ENCODE data around the gene MBD6. TPM values are rescaled to one million over a fixed set of nuclear protein-coding genes. Genes with fewer than 3 reads are reported as not detected.

MBD6 gene
- polyA plus RNA-seq, 2 of the 4 experiments (the other 2 are of a cell fraction) = 4.6 to 24.2 TPM

DNA sequence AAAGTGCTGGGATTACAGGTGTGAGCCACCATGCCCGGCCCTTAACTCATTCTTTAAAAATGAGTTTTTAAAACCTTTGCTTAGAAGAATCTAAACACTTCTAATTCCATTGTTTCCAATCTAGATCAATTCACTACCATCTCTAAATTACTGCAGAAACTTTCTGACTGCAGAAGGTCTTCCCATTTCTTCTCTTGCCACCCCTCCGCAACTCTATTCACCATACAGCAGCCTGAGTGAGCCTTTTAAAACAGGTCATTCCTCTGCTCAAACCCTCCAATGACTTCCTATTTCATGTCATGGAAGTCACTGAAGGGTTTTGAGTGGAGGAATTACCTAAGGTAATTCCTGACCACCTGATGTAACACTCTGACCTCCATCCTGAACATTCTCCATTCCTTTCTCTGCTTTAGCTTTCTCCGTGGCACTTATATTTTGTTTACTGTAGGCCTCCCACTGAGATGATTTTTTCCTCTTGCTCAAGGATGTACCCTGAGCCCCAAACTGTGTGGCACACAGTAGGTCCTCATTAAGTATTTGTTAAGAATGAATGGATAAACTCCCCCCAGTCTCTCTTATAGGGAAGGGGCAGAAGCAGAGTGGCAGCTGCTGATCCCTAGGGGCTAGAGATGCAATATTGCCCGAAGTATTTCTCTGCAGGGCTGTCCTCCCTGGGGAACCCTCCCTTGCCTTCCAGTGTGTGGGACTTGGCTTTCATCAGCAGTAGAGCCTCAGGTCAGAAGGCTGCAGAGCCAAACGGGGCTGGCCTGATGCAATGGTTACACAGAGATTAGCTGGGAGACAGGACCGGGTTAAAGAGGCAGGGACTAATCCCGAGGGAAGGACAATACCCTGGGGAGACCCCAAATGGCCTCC is 3.5 kb upstream of the MBD6 start:
- Histone ChIP-seq H3K27ac (peak overlapping the region; percentile 95 to 98), H3K4me1 (peaks cover 50% of the 10 kb centered on the region), H3K4me3 (peak overlapping the region; percentile 85), H3K4me2 (peak overlapping the region; percentile 91), H3K9me3 (no peaks in the 10 kb centered on the region)
- FAIRE-seq (no peak), DNase-seq (ENCODE audit: low read depth in 1 of 2, low spot score in 1 of 2) (peak; percentile 26 to 51), ATAC-seq (peak in 1 of 2 experiments; percentile 11; a peak in 4 of 6 replicates)
- WGBS (ENCODE audit: missing lambda C conversion rate) = 31% methylated on average over 7 of the region's 7 CpGs
- CTCF ChIA-PET = interaction anchor here (1.0 to 2.1 kb wide), 2 partner anchors 27 to 60 kb away, joined by 4 to 5 read pairs; partner anchors contain the start of gene DCTN2
- POLR2A ChIA-PET = interaction anchor here (0.8 to 1.7 kb wide), 2 partner anchors 8 to 60 kb away, joined by 5 read pairs; partner anchors contain the start of gene GLI1
- TF ChIP-seq TP53 (CRISPR knock-in tag; IDR thresholded peaks at IDR 0.05) (no peak), HMGXB4 (CRISPR knock-in tag; IDR thresholded peaks at IDR 0.05; ENCODE audit: borderline replicate concordance) (0 out of 2 replicates have a peak, but pooled peaks have one; percentile 1)

GRCh38 chr12:57519796-57520052 is 2.9 kb upstream of the MBD6 start:
- H3K27ac ChIP-seq = peak overlapping the region; percentile 95 to 98
- POLR2A ChIA-PET = interaction anchor here (0.8 to 1.7 kb wide), 3 partner anchors 7 to 61 kb away, joined by 3 to 5 read pairs (median 5); partner anchors contain the start of gene GLI1
- 9% methylated on average over 8 of the region's 8 CpGs for WGBS (ENCODE audit: missing lambda C conversion rate)
- no peak for FAIRE-seq
- CTCF ChIA-PET = interaction anchor here (1.0 to 2.1 kb wide), 2 partner anchors 26 to 61 kb away, joined by 4 to 5 read pairs; partner anchors contain the start of gene DCTN2
- ATAC-seq = peak in 1 of 2 experiments; percentile 8; a peak in 1 of 6 replicates
- no peaks in the 10 kb centered on the region for H3K9me3 ChIP-seq
- peak overlapping the region; percentile 91 for H3K4me2 ChIP-seq
- peaks cover 56% of the 10 kb centered on the region for H3K4me1 ChIP-seq
- DNase-seq (ENCODE audit: low read depth in 1 of 2, low spot score in 1 of 2) = peak in 1 of 2 experiments; percentile 48
- peak overlapping the region; percentile 85 for H3K4me3 ChIP-seq
- TF ChIP-seq ZFP36 (IDR thresholded peaks at IDR 0.05; ENCODE audit: borderline replicate concordance, partially characterized antibody) = no peak
- no peak for TF ChIP-seq JUN (IDR thresholded peaks at IDR 0.05)
- TF ChIP-seq HOXA7 (CRISPR knock-in tag; IDR thresholded peaks at IDR 0.05) = peak; percentile 78; the same call in 1 of the 2 replicates
- TF ChIP-seq, protein P1, sequence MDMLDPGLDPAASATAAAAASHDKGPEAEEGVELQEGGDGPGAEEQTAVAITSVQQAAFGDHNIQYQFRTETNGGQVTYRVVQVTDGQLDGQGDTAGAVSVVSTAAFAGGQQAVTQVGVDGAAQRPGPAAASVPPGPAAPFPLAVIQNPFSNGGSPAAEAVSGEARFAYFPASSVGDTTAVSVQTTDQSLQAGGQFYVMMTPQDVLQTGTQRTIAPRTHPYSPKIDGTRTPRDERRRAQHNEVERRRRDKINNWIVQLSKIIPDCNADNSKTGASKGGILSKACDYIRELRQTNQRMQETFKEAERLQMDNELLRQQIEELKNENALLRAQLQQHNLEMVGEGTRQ (IDR thresholded peaks at IDR 0.05) = no peak
- peak; percentile 82 for TF ChIP-seq TFCP2L1 (CRISPR knock-in tag; IDR thresholded peaks at IDR 0.05)
- 0 out of 2 replicates have a peak, but pooled peaks have one; percentile 18 for TF ChIP-seq HOXB5 (CRISPR knock-in tag; IDR thresholded peaks at IDR 0.05)

GRCh38 chr12:57520053-57520818 is 2.4 kb upstream of the MBD6 start, which contains the start of gene DDIT3:
DDIT3 (minus strand) TSS chr12:57520514; CDS start chr12:57517406, 3,108 bp downstream.
- under 1% methylated on average over 28 of the region's 52 CpGs for WGBS (ENCODE audit: missing lambda C conversion rate)
- H3K27ac ChIP-seq = peak within 1 kb of the TSS; percentile 98
- ChIA-PET CTCF (interaction anchor here (1.0 to 2.1 kb wide), 2 partner anchors 26 to 62 kb away, joined by 4 to 5 read pairs; partner anchors contain the start of gene DCTN2), POLR2A (interaction anchor here (0.6 to 1.7 kb wide), 4 partner anchors 8 to 66 kb away, joined by 3 to 5 read pairs (median 4); partner anchors contain the start of gene GLI1)
- DNase-seq (ENCODE audit: low read depth in 1 of 2, low spot score in 1 of 2) (peak; percentile 93 to 99), FAIRE-seq (no peak), ATAC-seq (peak; percentile 41 to 83)
- peak within 1 kb of the TSS; percentile 85 for H3K4me3 ChIP-seq
- no peaks in the 10 kb centered on the region for H3K9me3 ChIP-seq
- peak within 1 kb of the TSS; percentile 91 for H3K4me2 ChIP-seq
- H3K4me1 ChIP-seq = peaks cover 61% of the 10 kb centered on the region
- 0 out of 2 replicates have a peak, but pooled peaks have one; percentile 49 for TF ChIP-seq GATA3 (IDR thresholded peaks at IDR 0.05; ENCODE audit: borderline replicate concordance)
- TF ChIP-seq PBX3 (IDR thresholded peaks at IDR 0.05) = no peak; the same call in 1 of the 2 replicates
- peak; percentile 98 for TF ChIP-seq BCL3 (IDR thresholded peaks at IDR 0.05)
- peak; percentile 63 to 92; a peak in 3 of 5 replicates for TF ChIP-seq EP300 (IDR thresholded peaks at IDR 0.05)
- TF ChIP-seq POLR2AphosphoS2 (conservative IDR thresholded peaks at IDR 0.05; ENCODE audit: low read length) = peak; percentile 72; the same call in 1 of the 2 replicates
- peak; percentile 73; the same call in 1 of the 2 replicates for TF ChIP-seq TP53 (CRISPR knock-in tag; IDR thresholded peaks at IDR 0.05)
- TF ChIP-seq KDM1A (IDR thresholded peaks at IDR 0.05; ENCODE audit: low read depth) = no peak
- TF ChIP-seq CHD2 (IDR thresholded peaks at IDR 0.05; ENCODE audit: low read length, partially characterized antibody) = peak; percentile 7
- TF ChIP-seq JUNB (IDR thresholded peaks at IDR 0.05) = peak; percentile 60; the same call in 1 of the 2 replicates
- TF ChIP-seq, protein P1 (IDR thresholded peaks at IDR 0.05) = peak; percentile 76
- no peak for TF ChIP-seq ZNF302 (CRISPR knock-in tag; IDR thresholded peaks at IDR 0.05)
- TF ChIP-seq FOXS1 (CRISPR knock-in tag; IDR thresholded peaks at IDR 0.05) = no peak
- no peak for TF ChIP-seq HEYL (CRISPR knock-in tag; IDR thresholded peaks at IDR 0.05)
- peak; percentile 10; the same call in 1 of the 2 replicates for TF ChIP-seq FOSB (CRISPR knock-in tag; IDR thresholded peaks at IDR 0.05)
- TF ChIP-seq MAFK (IDR thresholded peaks at IDR 0.05; ENCODE audit: partially characterized antibody) = no peak
- no peak; the same call in 1 of the 2 replicates for TF ChIP-seq ESRRA (IDR thresholded peaks at IDR 0.05; ENCODE audit: borderline replicate concordance, low read length)

All from A549 (cell line).